Thoracic aorta (tissue), 2 donors: ENCODE data around the gene ARMH4. TPM values are rescaled to one million over a fixed set of nuclear protein-coding genes. Genes with fewer than 3 reads are reported as not detected.

Source experiments
- ATAC-seq: fragments of 150-250 bp; one replicate; pipeline ENCODE4 v1.8.0; 2017; ENCODE audit warnings: low read depth; ENCODE audit not compliant: insufficient number of reproducible peaks, low FRiP score
- DNase-seq: peaks from one replicate; pipeline ENCODE4 v3.0.0-alpha.2; 2020; ENCODE audit warnings: low spot score
- H3K27ac ChIP-seq, 2 donors: fragments of 200-600 bp; sonication (generic); 1 replicate in 1 of 2; 2 replicates in 1 of 2; pipeline ENCODE4 v1.5.1; 2016; ENCODE audit warnings: mild to moderate bottlenecking in 2 of 2, moderate library complexity in 2 of 2
- H3K27me3 ChIP-seq: fragments of 200-600 bp; sonication (generic); replicated peaks from 2 replicates; pipeline ENCODE4 v1.6.0; 2016; ENCODE audit warnings: mild to moderate bottlenecking; ENCODE audit not compliant: insufficient read depth
- H3K36me3 ChIP-seq: fragments of 200-600 bp; sonication (generic); one replicate; pipeline ENCODE4 v1.5.1; 2016
- H3K4me1 ChIP-seq, 2 donors: fragments of 200-600 bp; sonication (generic); 1 replicate in 1 of 2; 2 replicates in 1 of 2; pipeline versions ENCODE4 v1.5.1 to v1.6.0; 2016; ENCODE audit warnings: low read depth in 2 of 2, mild to moderate bottlenecking in 1 of 2; ENCODE audit not compliant: control insufficient read depth in 1 of 2
- H3K4me3 ChIP-seq: fragments of 200-600 bp; sonication (generic); 2 replicates; pipeline ENCODE4 v1.5.1; 2016; ENCODE audit warnings: mild to moderate bottlenecking
- H3K9me3 ChIP-seq: fragments of 200-600 bp; sonication (generic); 2 replicates; pipeline ENCODE4 v1.5.1; 2016
- CTCF ChIP-seq: fragments of 200-600 bp; sonication (generic); IDR thresholded peaks from one replicate; pipeline ENCODE4 v1.5.1; 2019; ENCODE audit warnings: antibody characterized with exemption
- total RNA-seq, 2 donors: library from RNA; depleted of rRNA; stranded (reverse); fragments of >200 nt; gene quantifications; one replicate each; pipeline versions ENCODE4 v1.1.0 to v1.2.3, GENCODE V29; 2016

Gene ARMH4
- total RNA-seq, 2 donors from 2014 or later: 10.0 to 10.8 TPM

- H3K27me3 ChIP-seq: no peaks in the 10 kb centered on the region
- no peaks in the 10 kb centered on the region for H3K4me1 ChIP-seq
- H3K36me3 ChIP-seq: peaks cover 6% of the 10 kb centered on the region
- ATAC-seq (no peak), DNase-seq (no peak)
- TF ChIP-seq CTCF: no peak
- no peaks in the 10 kb centered on the region for H3K9me3 ChIP-seq
- no peak overlapping the region for H3K27ac ChIP-seq
- no peak overlapping the region for H3K4me3 ChIP-seq
Measured at GRCh38 chr14:58143106-58143505, 8.9 kb downstream of the ARMH4 start.

- Histone ChIP-seq H3K9me3 (no peaks in the 10 kb centered on the region), H3K4me3 (no peak overlapping the region), H3K27ac (no peak overlapping the region), H3K36me3 (peaks cover 6% of the 10 kb centered on the region), H3K4me1 (no peaks in the 10 kb centered on the region), H3K27me3 (no peaks in the 10 kb centered on the region)
- ATAC-seq: no peak
- DNase-seq: no peak
- TF ChIP-seq CTCF: no peak
Measured at GRCh38 chr14:58141893-58142292, 10.1 kb downstream of the ARMH4 start.

GRCh38 chr14:58138714-58139482 lies 13.1 kb downstream of the ARMH4 start:
- peaks cover 6% of the 10 kb centered on the region for H3K36me3 ChIP-seq
- no peak overlapping the region for H3K27ac ChIP-seq
- no peak overlapping the region for H3K4me3 ChIP-seq
- no peak for TF ChIP-seq CTCF
- H3K9me3 ChIP-seq: no peaks in the 10 kb centered on the region
- DNase-seq (no peak), ATAC-seq (no peak)
- no peaks in the 10 kb centered on the region for H3K4me1 ChIP-seq
- no peaks in the 10 kb centered on the region for H3K27me3 ChIP-seq

- DNase-seq: no peak
- TF ChIP-seq CTCF: no peak
- peaks cover 6% of the 10 kb centered on the region for H3K36me3 ChIP-seq
- no peaks in the 10 kb centered on the region for H3K4me1 ChIP-seq
- H3K27me3 ChIP-seq: no peaks in the 10 kb centered on the region
- ATAC-seq: no peak
- no peaks in the 10 kb centered on the region for H3K9me3 ChIP-seq
- no peak overlapping the region for H3K27ac ChIP-seq
- no peak overlapping the region for H3K4me3 ChIP-seq
Measured at GRCh38 chr14:58138031-58138713, 13.8 kb downstream of the ARMH4 start.

- Histone ChIP-seq H3K9me3 (no peaks in the 10 kb centered on the region), H3K27ac (no peak overlapping the region), H3K4me1 (peaks cover 0 to 28% of the 10 kb centered on the region in 2 donors), H3K4me3 (no peak overlapping the region), H3K36me3 (peaks cover 6% of the 10 kb centered on the region), H3K27me3 (no peaks in the 10 kb centered on the region)
- TF ChIP-seq CTCF: no peak
- ATAC-seq (no peak), DNase-seq (no peak)
Measured at GRCh38 chr14:58133739-58134138, 18.3 kb downstream of the ARMH4 start.
